Measurements from ENCODE around the gene SRXN1.
"Not testable (repeated sequence)": the region's sequence is repeated elsewhere in the genome, so short reads cannot be mapped to it uniquely, and the experiment has no call there.

GRCh38 chr20:693786-694185 is 40.8 kb upstream of the SRXN1 start:
- TF ChIP-seq POLR2A (IDR thresholded peaks at IDR 0.05; ENCODE audit: low read length); CTCF (IDR thresholded peaks at IDR 0.05); ELK1 (IDR thresholded peaks at IDR 0.05; ENCODE audit: low read depth, low read length); JUNB (IDR thresholded peaks at IDR 0.05); JUN (IDR thresholded peaks at IDR 0.05); RAD21 (conservative IDR thresholded peaks at IDR 0.05 in 1 of 2, IDR thresholded peaks at IDR 0.05 in 1 of 2); MAX (IDR thresholded peaks at IDR 0.05); CEBPB (IDR thresholded peaks at IDR 0.05); SREBF2 (IDR thresholded peaks at IDR 0.05); FOSL2 (IDR thresholded peaks at IDR 0.05); FOSL2 (CRISPR knock-in tag; IDR thresholded peaks at IDR 0.05): not testable (repeated sequence)

All from A549 (cell line).